GM12875 (cell line): ENCODE results near the gene ETV3L.

Source experiments
- H3K4me3 ChIP-seq: one replicate; pipeline ENCODE4 v1.5.1; 2011; ENCODE audit warnings: low read depth, low read length, control low read depth
- TF ChIP-seq, protein P1 (sequence below): IDR thresholded peaks from 2 replicates; pipeline ENCODE4 v1.5.1; 2011; ENCODE audit warnings: low read depth, mild to moderate bottlenecking, control low read depth, inconsistent platforms, low read length, moderate library complexity, borderline replicate concordance; ENCODE audit not compliant: insufficient read depth

Gene ETV3L

GRCh38 chr1:157111396-157112165, 12.0 kb upstream of the ETV3L start:
- TF ChIP-seq, protein P1, sequence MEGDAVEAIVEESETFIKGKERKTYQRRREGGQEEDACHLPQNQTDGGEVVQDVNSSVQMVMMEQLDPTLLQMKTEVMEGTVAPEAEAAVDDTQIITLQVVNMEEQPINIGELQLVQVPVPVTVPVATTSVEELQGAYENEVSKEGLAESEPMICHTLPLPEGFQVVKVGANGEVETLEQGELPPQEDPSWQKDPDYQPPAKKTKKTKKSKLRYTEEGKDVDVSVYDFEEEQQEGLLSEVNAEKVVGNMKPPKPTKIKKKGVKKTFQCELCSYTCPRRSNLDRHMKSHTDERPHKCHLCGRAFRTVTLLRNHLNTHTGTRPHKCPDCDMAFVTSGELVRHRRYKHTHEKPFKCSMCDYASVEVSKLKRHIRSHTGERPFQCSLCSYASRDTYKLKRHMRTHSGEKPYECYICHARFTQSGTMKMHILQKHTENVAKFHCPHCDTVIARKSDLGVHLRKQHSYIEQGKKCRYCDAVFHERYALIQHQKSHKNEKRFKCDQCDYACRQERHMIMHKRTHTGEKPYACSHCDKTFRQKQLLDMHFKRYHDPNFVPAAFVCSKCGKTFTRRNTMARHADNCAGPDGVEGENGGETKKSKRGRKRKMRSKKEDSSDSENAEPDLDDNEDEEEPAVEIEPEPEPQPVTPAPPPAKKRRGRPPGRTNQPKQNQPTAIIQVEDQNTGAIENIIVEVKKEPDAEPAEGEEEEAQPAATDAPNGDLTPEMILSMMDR: no peak
- no peak overlapping the region for H3K4me3 ChIP-seq

DNA sequence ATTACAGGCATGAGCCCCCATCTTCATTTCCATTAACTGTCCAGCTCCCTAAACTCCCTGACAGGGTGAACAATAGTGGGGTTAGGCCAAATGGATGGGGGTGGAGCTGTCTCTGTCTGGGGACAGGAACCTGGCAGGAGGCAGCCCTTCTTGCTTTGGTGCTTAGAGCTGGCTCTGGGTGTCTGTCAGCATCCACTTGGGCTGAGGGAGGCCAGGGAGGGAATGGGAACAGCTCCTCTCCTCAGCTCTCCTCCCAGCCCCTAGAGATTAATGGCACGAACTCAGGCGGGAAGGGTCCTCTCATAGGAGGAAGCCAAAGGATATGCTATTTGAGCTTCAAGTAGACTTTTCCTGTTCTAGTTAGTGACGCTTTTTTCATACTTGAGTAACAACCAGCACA, 11.1 kb upstream of the ETV3L start:
- H3K4me3 ChIP-seq: no peak overlapping the region
- TF ChIP-seq, protein P1: no peak

DNA sequence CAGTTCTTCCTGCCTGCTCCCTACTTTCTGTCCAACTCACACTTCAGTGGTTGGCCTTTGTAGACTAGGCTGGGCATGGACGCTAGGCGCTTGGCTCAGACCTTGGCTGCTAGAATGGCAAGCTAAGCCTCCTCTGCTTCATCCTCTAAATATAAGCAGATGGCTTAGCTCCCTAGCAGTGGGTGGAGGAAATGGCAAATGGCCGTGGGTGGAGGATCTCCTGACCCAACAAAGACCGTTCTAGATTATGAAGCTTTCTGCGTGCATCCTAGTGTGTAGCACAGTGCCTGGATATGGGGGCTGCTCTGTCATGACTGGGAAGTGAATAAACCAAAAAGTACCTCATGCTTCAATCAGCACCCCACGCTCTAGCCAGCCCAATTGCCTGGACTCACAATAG, 10.4 kb upstream of the ETV3L start:
- no peak overlapping the region for H3K4me3 ChIP-seq
- TF ChIP-seq, protein P1: no peak

GRCh38 chr1:157108448-157108847, 8.8 kb upstream of the ETV3L start:
- H3K4me3 ChIP-seq: no peak overlapping the region
- TF ChIP-seq, protein P1: no peak

DNA sequence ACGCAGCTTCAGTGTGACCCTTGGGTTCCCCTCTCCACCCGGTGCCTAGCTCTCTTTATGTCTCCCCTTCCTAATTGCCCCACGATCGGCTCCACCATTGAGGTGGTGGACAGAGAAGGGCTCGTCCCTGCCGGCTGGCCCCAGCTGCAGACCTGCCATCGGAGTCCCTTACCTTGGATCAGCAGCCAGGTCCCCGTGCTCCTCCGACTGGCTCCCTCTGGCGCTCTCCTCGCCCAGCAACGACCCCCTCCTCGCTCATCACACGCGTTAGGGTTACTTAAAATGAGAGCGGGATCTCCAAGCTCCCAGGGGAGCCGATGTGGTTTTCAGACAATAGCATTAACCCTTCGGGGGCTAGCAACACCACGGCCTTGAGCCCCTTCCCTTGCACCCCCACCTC, 8.1 kb upstream of the ETV3L start:
- TF ChIP-seq, protein P1: no peak
- H3K4me3 ChIP-seq: no peak overlapping the region

- H3K4me3 ChIP-seq: no peak overlapping the region
- TF ChIP-seq, protein P1: no peak
These were observed 7.2 kb upstream of the ETV3L start for GRCh38 chr1:157106813-157107189.

GRCh38 chr1:157105988-157106812, 6.6 kb upstream of the ETV3L start:
- TF ChIP-seq, protein P1: no peak
- no peak overlapping the region for H3K4me3 ChIP-seq
